SK-N-SH treated with all-trans-retinoic acid at 6 μM for 48 hours (cell line): Measurements from ENCODE around the gene PPARGC1A.
A peak's percentile ranks its signal among the peaks of the same experiment; 100 is the strongest.

Experiments
- ATAC-seq: fragments of 200-7000 bp; cut with Tn5 transposase; 3 replicates; pipeline ENCODE4 v1.9.1; 2020; ENCODE audit warnings: mild to moderate bottlenecking, moderate library complexity
- ARNTL ChIP-seq: fragments of 450-650 bp; formaldehyde crosslinking; IDR thresholded peaks from 2 replicates; pipeline ENCODE4 v1.5.0; 2020; ENCODE audit warnings: low read depth, mild to moderate bottlenecking, moderate library complexity, borderline replicate concordance
- BACH2 ChIP-seq: fragments of 250-450 bp; sonication (Bioruptor Pico); IDR thresholded peaks from 2 replicates; pipeline ENCODE4 v1.9.0; 2021; ENCODE audit warnings: mild to moderate bottlenecking, borderline replicate concordance
- CREB5 ChIP-seq: fragments of 250-450 bp; sonication (Bioruptor Pico); IDR thresholded peaks from 2 replicates; pipeline ENCODE4 v1.5.1; 2020; ENCODE audit warnings: low read depth, mild to moderate bottlenecking, moderate library complexity
- CSRNP3 ChIP-seq: fragments of 250-450 bp; sonication (Bioruptor Pico); IDR thresholded peaks from 2 replicates; pipeline ENCODE4 v1.5.1; 2021; ENCODE audit warnings: mild to moderate bottlenecking, moderate library complexity
- ESRRG ChIP-seq: fragments of 250-450 bp; sonication (Bioruptor Pico); IDR thresholded peaks from 2 replicates; pipeline ENCODE4 v1.6.1; 2021; ENCODE audit warnings: mild to moderate bottlenecking
- GLIS3 ChIP-seq: fragments of 250-450 bp; sonication (Bioruptor Pico); IDR thresholded peaks from 2 replicates; pipeline ENCODE4 v1.5.0; 2020; ENCODE audit warnings: mild to moderate bottlenecking, moderate library complexity
- ISL1 ChIP-seq: fragments of 250-450 bp; sonication (Bioruptor Pico); IDR thresholded peaks from 2 replicates; pipeline ENCODE4 v2.1.2; 2022; ENCODE audit warnings: mild to moderate bottlenecking, moderate library complexity
- OSR1 ChIP-seq: fragments of 250-450 bp; sonication (Bioruptor Pico); IDR thresholded peaks from 2 replicates; pipeline ENCODE4 v1.8.0; 2022; ENCODE audit warnings: moderate library complexity, mild to moderate bottlenecking, inconsistent platforms
- PATZ1 ChIP-seq: fragments of 250-450 bp; sonication (Bioruptor Pico); IDR thresholded peaks from 2 replicates; pipeline ENCODE4 v1.8.0; 2020; ENCODE audit warnings: mild to moderate bottlenecking, moderate library complexity, borderline replicate concordance
- PPARA ChIP-seq: fragments of 250-450 bp; sonication (Bioruptor Pico); IDR thresholded peaks from 2 replicates; pipeline ENCODE4 v1.5.0; 2020; ENCODE audit warnings: mild to moderate bottlenecking, borderline replicate concordance
- RARB ChIP-seq: fragments of 250-450 bp; sonication (Bioruptor Pico); IDR thresholded peaks from 2 replicates; pipeline ENCODE4 v1.8.0; 2021; ENCODE audit warnings: mild to moderate bottlenecking, moderate library complexity
- SNAI2 ChIP-seq: fragments of 250-450 bp; sonication (Bioruptor Pico); IDR thresholded peaks from 2 replicates; pipeline ENCODE4 v1.5.0; 2020; ENCODE audit warnings: mild to moderate bottlenecking, moderate library complexity
- TCF4 ChIP-seq: fragments of 250-450 bp; sonication (Bioruptor Pico); IDR thresholded peaks from 2 replicates; pipeline ENCODE4 v1.8.0; 2021; ENCODE audit warnings: mild to moderate bottlenecking, moderate library complexity, borderline replicate concordance
- TOX ChIP-seq: fragments of 250-450 bp; sonication (Bioruptor Pico); IDR thresholded peaks from 2 replicates; pipeline ENCODE4 v1.8.0; 2021; ENCODE audit warnings: mild to moderate bottlenecking, moderate library complexity, borderline replicate concordance
- TSHZ2 ChIP-seq: fragments of 250-450 bp; sonication (Bioruptor Pico); IDR thresholded peaks from 2 replicates; pipeline ENCODE4 v1.5.0; 2020; ENCODE audit warnings: mild to moderate bottlenecking, moderate library complexity
- ZC3H10 ChIP-seq: fragments of 250-450 bp; sonication (Bioruptor Pico); IDR thresholded peaks from 2 replicates; pipeline ENCODE4 v1.5.1; 2021; ENCODE audit warnings: mild to moderate bottlenecking, moderate library complexity
- ZFP3 ChIP-seq: fragments of 250-450 bp; sonication (Bioruptor Pico); IDR thresholded peaks from 2 replicates; pipeline ENCODE4 v1.5.0; 2020; ENCODE audit warnings: mild to moderate bottlenecking, moderate library complexity
- ZFP30 ChIP-seq: fragments of 450-650 bp; formaldehyde crosslinking; IDR thresholded peaks from 2 replicates; pipeline ENCODE4 v1.5.0; 2022; ENCODE audit warnings: mild to moderate bottlenecking, moderate library complexity
- ZNF565 ChIP-seq: fragments of 450-650 bp; formaldehyde crosslinking; conservative IDR thresholded peaks from 2 replicates; pipeline ENCODE4 v1.5.0; 2020; ENCODE audit warnings: low read depth, mild to moderate bottlenecking, moderate library complexity
- ZNF70 ChIP-seq: fragments of 450-650 bp; formaldehyde crosslinking; IDR thresholded peaks from 2 replicates; pipeline ENCODE4 v1.5.0; 2020; ENCODE audit warnings: mild to moderate bottlenecking, moderate library complexity
- ZNF8 ChIP-seq: fragments of 450-650 bp; formaldehyde crosslinking; IDR thresholded peaks from 2 replicates; pipeline ENCODE4 v1.5.0; 2020; ENCODE audit warnings: mild to moderate bottlenecking, moderate library complexity

PPARGC1A gene

GRCh38 chr4:23887989-23888388 is 1.9 kb downstream of the PPARGC1A start:
- ATAC-seq = peak; percentile 46
- no peak for TF ChIP-seq ISL1 (CRISPR knock-in tag)
- no peak for TF ChIP-seq TOX (CRISPR knock-in tag)
- no peak for TF ChIP-seq PATZ1
- no peak for TF ChIP-seq ARNTL (CRISPR knock-in tag)
- no peak for TF ChIP-seq BACH2 (CRISPR knock-in tag)
- TF ChIP-seq OSR1 (CRISPR knock-in tag) = no peak

- no peak for TF ChIP-seq ARNTL (CRISPR knock-in tag)
- no peak for TF ChIP-seq ZFP30
- peak; percentile 30; the same call in 1 of the 2 replicates for TF ChIP-seq TCF4 (CRISPR knock-in tag)
- no peak for ATAC-seq
Measured at GRCh38 chr4:23887173-23887572, 2.7 kb downstream of the PPARGC1A start.

- ATAC-seq = no peak
- TF ChIP-seq ESRRG (CRISPR knock-in tag) = no peak
- no peak for TF ChIP-seq RARB (CRISPR knock-in tag)
- no peak for TF ChIP-seq TOX (CRISPR knock-in tag)
- no peak for TF ChIP-seq BACH2 (CRISPR knock-in tag)
- no peak for TF ChIP-seq TSHZ2 (CRISPR knock-in tag)
- no peak for TF ChIP-seq SNAI2
Measured at GRCh38 chr4:23885943-23886590, 3.8 kb downstream of the PPARGC1A start.

GRCh38 chr4:23884741-23885140 is 5.1 kb downstream of the PPARGC1A start:
- no peak for ATAC-seq
- TF ChIP-seq BACH2 (CRISPR knock-in tag) (no peak), PPARA (CRISPR knock-in tag) (no peak), ZFP3 (CRISPR knock-in tag) (no peak), CSRNP3 (CRISPR knock-in tag) (no peak)

- no peak for ATAC-seq
- TF ChIP-seq ZNF8 (CRISPR knock-in tag) (no peak), RARB (CRISPR knock-in tag) (no peak), BACH2 (CRISPR knock-in tag) (no peak), ZNF70 (no peak), GLIS3 (CRISPR knock-in tag) (no peak), ZNF565 (no peak), ZFP3 (CRISPR knock-in tag) (no peak), ISL1 (CRISPR knock-in tag) (no peak), ZC3H10 (CRISPR knock-in tag) (no peak), CREB5 (CRISPR knock-in tag) (no peak), TCF4 (CRISPR knock-in tag) (no peak)
Measured at GRCh38 chr4:23884261-23884660, 5.6 kb downstream of the PPARGC1A start.
